Stomach (tissue), 4 donors: Measurements from ENCODE around the gene SORCS2.

ENCODE experiments used
- CTCF ChIP-seq, 7 experiments: fragments of 450-650 bp in 4 of 7; fragments of 200-600 bp in 3 of 7; sonication (generic) in 3 of 7; IDR thresholded peaks; one replicate each; pipeline ENCODE4 v1.5.1; 2016 to 2019; ENCODE audit warnings: antibody characterized with exemption in 7 of 7, control low read depth in 2 of 7, mild to moderate bottlenecking in 1 of 7
- EP300 ChIP-seq: sonication (generic); formaldehyde crosslinking; IDR thresholded peaks from one replicate; pipeline ENCODE4 v1.6.1; 2017; ENCODE audit warnings: antibody characterized with exemption
- POLR2A ChIP-seq, 4 donors: fragments of 450-650 bp; IDR thresholded peaks; one replicate each; pipeline ENCODE4 v1.6.1; 2016; ENCODE audit warnings: antibody characterized with exemption in 4 of 4, control low read depth in 2 of 4, mild to moderate bottlenecking in 1 of 4, moderate library complexity in 1 of 4

- TF ChIP-seq POLR2A (IDR thresholded peaks at IDR 0.05): no peak
- TF ChIP-seq CTCF (IDR thresholded peaks at IDR 0.05): no peak
- TF ChIP-seq EP300: no peak
Observed at GRCh38 chr4:7447236-7447635, 254.9 kb downstream of the SORCS2 start.
